ENCODE measurements around the gene ODAD2.

The ODAD2 gene

DNA sequence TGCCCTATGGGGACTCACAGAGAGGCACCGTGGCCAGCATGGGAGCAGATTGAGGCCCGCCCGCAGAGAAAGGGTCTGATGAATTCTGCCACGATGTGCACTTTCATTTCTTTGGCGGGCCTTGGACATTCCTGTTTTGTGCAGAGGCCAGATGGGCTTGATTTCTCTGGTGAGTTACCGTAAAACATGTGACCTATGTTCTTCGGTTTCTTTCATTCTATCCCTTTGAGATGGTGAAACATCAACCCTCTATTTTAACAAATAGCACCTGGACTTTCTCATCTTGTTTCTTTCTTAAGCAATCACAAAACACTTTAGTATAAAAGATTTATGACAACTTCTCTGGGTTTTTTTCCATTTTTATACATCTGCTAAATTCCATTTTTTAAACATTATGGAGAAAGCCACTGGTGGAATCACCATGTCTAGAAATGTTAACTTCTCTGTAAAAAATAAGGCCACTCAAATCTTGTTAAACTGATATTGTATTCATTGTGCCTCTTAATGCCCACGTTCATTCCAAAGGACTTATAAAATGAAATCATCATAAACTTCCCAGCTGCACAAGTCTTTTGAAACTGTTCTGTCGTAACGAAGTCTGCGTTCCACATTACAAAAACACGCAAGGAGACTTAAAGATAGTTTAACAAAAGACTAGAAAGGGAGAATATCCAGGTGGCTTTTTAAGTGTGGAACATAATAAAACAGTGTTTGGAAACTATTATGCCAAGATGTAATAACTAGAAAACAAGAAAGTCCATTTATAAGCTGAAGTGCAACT is 21.4 kb upstream of the ODAD2 start:
- ChIA-PET POLR2A (no interaction called here), CTCF (no interaction called here)
- TF ChIP-seq FOXM1 (IDR thresholded peaks at IDR 0.05; ENCODE audit: borderline replicate concordance), result no peak
- TF ChIP-seq, protein P1, sequence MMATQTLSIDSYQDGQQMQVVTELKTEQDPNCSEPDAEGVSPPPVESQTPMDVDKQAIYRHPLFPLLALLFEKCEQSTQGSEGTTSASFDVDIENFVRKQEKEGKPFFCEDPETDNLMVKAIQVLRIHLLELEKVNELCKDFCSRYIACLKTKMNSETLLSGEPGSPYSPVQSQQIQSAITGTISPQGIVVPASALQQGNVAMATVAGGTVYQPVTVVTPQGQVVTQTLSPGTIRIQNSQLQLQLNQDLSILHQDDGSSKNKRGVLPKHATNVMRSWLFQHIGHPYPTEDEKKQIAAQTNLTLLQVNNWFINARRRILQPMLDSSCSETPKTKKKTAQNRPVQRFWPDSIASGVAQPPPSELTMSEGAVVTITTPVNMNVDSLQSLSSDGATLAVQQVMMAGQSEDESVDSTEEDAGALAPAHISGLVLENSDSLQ (IDR thresholded peaks at IDR 0.05), result no peak
- TF ChIP-seq HDGF (IDR thresholded peaks at IDR 0.05; ENCODE audit: borderline replicate concordance), result no peak
- no peak for DNase-seq (ENCODE audit: extremely low spot score)

DNA sequence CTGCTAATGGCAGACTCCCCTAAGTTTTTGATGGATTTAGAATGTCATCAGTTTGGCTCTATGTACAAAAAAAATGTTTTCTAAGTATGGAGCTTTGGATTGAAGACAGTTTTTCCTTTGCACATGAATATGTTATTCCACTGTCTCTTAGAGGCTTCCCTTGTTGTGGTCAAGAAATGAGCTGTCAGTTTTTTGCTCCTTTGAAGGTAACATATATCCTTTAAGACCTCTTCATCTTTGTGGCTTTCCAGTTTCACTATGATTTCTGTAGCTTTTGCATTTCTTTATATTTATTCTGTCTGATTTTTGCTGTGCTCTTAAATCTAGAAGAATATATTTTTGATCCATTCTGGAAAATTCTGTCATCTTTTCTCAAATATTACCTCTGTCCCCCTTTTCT is 15.8 kb upstream of the ODAD2 start:
- TF ChIP-seq TARDBP (IDR thresholded peaks at IDR 0.05) (no peak), FOXA1 (IDR thresholded peaks at IDR 0.05) (no peak), FOXM1 (IDR thresholded peaks at IDR 0.05; ENCODE audit: borderline replicate concordance) (no peak), HDGF (IDR thresholded peaks at IDR 0.05; ENCODE audit: borderline replicate concordance) (no peak), LEF1 (IDR thresholded peaks at IDR 0.05; ENCODE audit: borderline replicate concordance) (no peak), FOXK2 (IDR thresholded peaks at IDR 0.05) (no peak), CTBP1 (IDR thresholded peaks at IDR 0.05; ENCODE audit: borderline replicate concordance) (no peak), SP1 (IDR thresholded peaks at IDR 0.05) (no peak)
- TF ChIP-seq, protein P1 (IDR thresholded peaks at IDR 0.05), result no peak
- ChIA-PET POLR2A (no interaction called here), CTCF (no interaction called here)
- no peak for DNase-seq (ENCODE audit: extremely low spot score)

- CTCF ChIA-PET, result interaction anchor here (0.8 kb wide), 1 partner anchor 37 kb away, joined by 7 read pairs; no protein-coding TSS in a partner anchor
- TF ChIP-seq, protein P1 (IDR thresholded peaks at IDR 0.05), result no peak
- no peak for TF ChIP-seq L3MBTL2 (conservative IDR thresholded peaks at IDR 0.05)
- no peak for TF ChIP-seq SUZ12 (IDR thresholded peaks at IDR 0.05)
- no peak for TF ChIP-seq LEF1 (IDR thresholded peaks at IDR 0.05; ENCODE audit: borderline replicate concordance)
- TF ChIP-seq ARNT (IDR thresholded peaks at IDR 0.05), result no peak
- no peak for TF ChIP-seq SP1 (IDR thresholded peaks at IDR 0.05)
- TF ChIP-seq FOXA1 (IDR thresholded peaks at IDR 0.05), result no peak
- no peak for TF ChIP-seq HDGF (IDR thresholded peaks at IDR 0.05; ENCODE audit: borderline replicate concordance)
- TF ChIP-seq FOXM1 (IDR thresholded peaks at IDR 0.05; ENCODE audit: borderline replicate concordance), result no peak
- TF ChIP-seq ZNF384 (IDR thresholded peaks at IDR 0.05), result no peak
- no peak for TF ChIP-seq CTBP1 (IDR thresholded peaks at IDR 0.05; ENCODE audit: borderline replicate concordance)
- TF ChIP-seq TARDBP (IDR thresholded peaks at IDR 0.05), result no peak
- no peak for TF ChIP-seq ELF4 (IDR thresholded peaks at IDR 0.05)
- TF ChIP-seq BHLHE40 (IDR thresholded peaks at IDR 0.05; ENCODE audit: borderline replicate concordance), result no peak
- TF ChIP-seq NFRKB (IDR thresholded peaks at IDR 0.05), result no peak
- POLR2A ChIA-PET, result no interaction called here
- DNase-seq (ENCODE audit: extremely low spot score), result no peak
Measured at GRCh38 chr10:28012990-28013515, 14.2 kb upstream of the ODAD2 start.

- CTCF ChIA-PET, result no interaction called here
- DNase-seq (ENCODE audit: extremely low spot score), result no peak
- TF ChIP-seq LEF1 (IDR thresholded peaks at IDR 0.05; ENCODE audit: borderline replicate concordance) (no peak), BHLHE40 (IDR thresholded peaks at IDR 0.05; ENCODE audit: borderline replicate concordance) (no peak), FOXA1 (IDR thresholded peaks at IDR 0.05) (no peak), ZNF384 (IDR thresholded peaks at IDR 0.05) (no peak), SUZ12 (IDR thresholded peaks at IDR 0.05) (no peak), ELF4 (IDR thresholded peaks at IDR 0.05) (no peak), HDGF (IDR thresholded peaks at IDR 0.05; ENCODE audit: borderline replicate concordance) (no peak), FOXK2 (IDR thresholded peaks at IDR 0.05) (no peak), TARDBP (IDR thresholded peaks at IDR 0.05) (no peak), L3MBTL2 (conservative IDR thresholded peaks at IDR 0.05) (no peak), FOXM1 (IDR thresholded peaks at IDR 0.05; ENCODE audit: borderline replicate concordance) (no peak), ARNT (IDR thresholded peaks at IDR 0.05) (no peak), NFRKB (IDR thresholded peaks at IDR 0.05) (no peak), CTBP1 (IDR thresholded peaks at IDR 0.05; ENCODE audit: borderline replicate concordance) (no peak), SP1 (IDR thresholded peaks at IDR 0.05) (no peak)
- TF ChIP-seq, protein P1 (IDR thresholded peaks at IDR 0.05), result no peak
- POLR2A ChIA-PET, result no interaction called here
Measured at GRCh38 chr10:28010821-28011220, 11.9 kb upstream of the ODAD2 start.

GRCh38 chr10:28008054-28008453 is 9.2 kb upstream of the ODAD2 start:
- TF ChIP-seq NFRKB (IDR thresholded peaks at IDR 0.05) (no peak), ELF4 (IDR thresholded peaks at IDR 0.05) (no peak), SP1 (IDR thresholded peaks at IDR 0.05) (no peak), ARNT (IDR thresholded peaks at IDR 0.05) (no peak), L3MBTL2 (conservative IDR thresholded peaks at IDR 0.05) (no peak), CTBP1 (IDR thresholded peaks at IDR 0.05; ENCODE audit: borderline replicate concordance) (no peak), FOXA1 (IDR thresholded peaks at IDR 0.05) (no peak), FOXK2 (IDR thresholded peaks at IDR 0.05) (no peak), SUZ12 (IDR thresholded peaks at IDR 0.05) (no peak), BHLHE40 (IDR thresholded peaks at IDR 0.05; ENCODE audit: borderline replicate concordance) (no peak), TARDBP (IDR thresholded peaks at IDR 0.05) (no peak), FOXM1 (IDR thresholded peaks at IDR 0.05; ENCODE audit: borderline replicate concordance) (no peak), LEF1 (IDR thresholded peaks at IDR 0.05; ENCODE audit: borderline replicate concordance) (no peak), HDGF (IDR thresholded peaks at IDR 0.05; ENCODE audit: borderline replicate concordance) (no peak), ZNF384 (IDR thresholded peaks at IDR 0.05) (no peak)
- TF ChIP-seq, protein P1 (IDR thresholded peaks at IDR 0.05), result no peak
- ChIA-PET POLR2A (no interaction called here), CTCF (no interaction called here)
- no peak for DNase-seq (ENCODE audit: extremely low spot score)
